ENCODE data around the gene USHBP1.

Gene USHBP1

GRCh38 chr19:17211547-17212446 is 52.7 kb downstream of the USHBP1 start:
- DNase-seq (ENCODE audit: low spot score), result no peak
- no peak for TF ChIP-seq CTCF (IDR thresholded peaks at IDR 0.05; ENCODE audit: extremely low read depth, missing control alignments)

GRCh38 chr19:17210296-17210695 is 54.2 kb downstream of the USHBP1 start:
- DNase-seq (ENCODE audit: low spot score), result no peak
- TF ChIP-seq CTCF (IDR thresholded peaks at IDR 0.05; ENCODE audit: extremely low read depth, missing control alignments), result no peak

GRCh38 chr19:17209126-17210036 is 55.2 kb downstream of the USHBP1 start:
- DNase-seq (ENCODE audit: low spot score), result peak; percentile 79
- TF ChIP-seq CTCF (IDR thresholded peaks at IDR 0.05; ENCODE audit: extremely low read depth, missing control alignments), result no peak

- TF ChIP-seq CTCF (IDR thresholded peaks at IDR 0.05; ENCODE audit: extremely low read depth, missing control alignments), result no peak
- no peak for DNase-seq (ENCODE audit: low spot score)
Observed at GRCh38 chr19:17206736-17207581, 57.6 kb downstream of the USHBP1 start.

GRCh38 chr19:17205237-17206140 is 59.1 kb downstream of the USHBP1 start:
- peak; percentile 53 for TF ChIP-seq CTCF (IDR thresholded peaks at IDR 0.05; ENCODE audit: extremely low read depth, missing control alignments)
- DNase-seq (ENCODE audit: low spot score), result no peak

GRCh38 chr19:17202713-17203112 is 61.8 kb downstream of the USHBP1 start:
- no peak for TF ChIP-seq CTCF (IDR thresholded peaks at IDR 0.05; ENCODE audit: extremely low read depth, missing control alignments)
- no peak for DNase-seq (ENCODE audit: low spot score)

Measured in GM20000 (cell line).